ENCODE results near the gene ACSS1.

DNA sequence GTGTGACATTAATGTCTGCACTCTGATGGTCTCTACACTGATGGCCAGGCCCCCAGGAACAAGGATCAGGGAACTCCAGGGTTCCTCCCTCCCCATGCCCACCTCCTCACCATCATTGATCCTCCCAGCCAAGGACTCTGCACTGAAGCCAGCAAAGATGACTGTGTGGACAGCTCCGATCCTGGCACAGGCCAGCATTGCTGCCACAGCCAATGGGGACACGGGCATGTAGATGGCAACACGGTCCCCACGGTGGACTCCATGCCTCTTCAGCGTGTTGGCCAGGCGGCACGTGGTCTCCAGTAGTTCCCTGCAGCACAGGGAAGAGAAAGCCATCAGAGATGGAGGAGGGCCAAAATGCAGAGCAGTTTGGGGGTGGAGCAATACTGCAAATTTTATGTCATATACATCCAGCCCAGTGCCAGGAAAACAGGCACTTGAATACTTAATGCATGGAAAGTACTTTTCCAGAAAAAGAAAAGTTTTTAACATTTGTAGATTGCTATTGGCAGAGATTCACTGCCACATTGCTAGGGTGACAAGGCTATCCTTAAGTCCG, 27.2 kb downstream of the ACSS1 start:
- TF ChIP-seq ZNF274 (IDR thresholded peaks at IDR 0.05; ENCODE audit: low read depth, low read length), result no peak
- TF ChIP-seq YY1 (IDR thresholded peaks at IDR 0.05; ENCODE audit: insufficient read depth, insufficient read length), result no peak
- TF ChIP-seq SUZ12 (IDR thresholded peaks at IDR 0.05; ENCODE audit: extremely low read depth, insufficient read depth, insufficient read length), result no peak
